LNCaP clone FGC (cell line): Measurements from ENCODE around the gene TBX3.

Experiments used
- DNase-seq: peaks from one replicate; pipeline ENCODE4 v3.0.0-alpha.2; 2011; ENCODE audit warnings: low read depth
- H3K4me3 ChIP-seq: 2 replicates; pipeline ENCODE4 v1.5.1; 2011; ENCODE audit warnings: mild to moderate bottlenecking, low read depth, low read length, control low read depth
- CTCF ChIP-seq: IDR thresholded peaks from 2 replicates; pipeline ENCODE4 v1.5.1; 2012; ENCODE audit warnings: mild to moderate bottlenecking; ENCODE audit not compliant: control insufficient read depth, insufficient read depth; ENCODE audit errors: extremely low read depth

Gene TBX3

DNA sequence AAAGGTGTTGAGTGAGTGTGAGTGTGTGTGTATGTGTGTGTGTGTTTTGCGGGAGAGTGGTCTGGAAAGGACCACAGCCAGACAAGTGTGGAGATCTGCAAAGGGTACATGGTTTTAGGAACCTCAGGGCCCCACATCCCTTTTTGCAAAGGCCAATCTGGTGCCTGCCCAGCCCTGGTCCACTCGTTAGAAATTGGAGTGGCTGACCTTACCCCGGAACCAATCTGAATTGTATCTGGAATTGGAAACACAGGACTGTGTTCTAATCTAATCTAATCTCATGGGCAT, 11.3 kb upstream of the TBX3 start:
- no peak for DNase-seq
- H3K4me3 ChIP-seq = no peak overlapping the region
- TF ChIP-seq CTCF = no peak

- no peak overlapping the region for H3K4me3 ChIP-seq
- TF ChIP-seq CTCF = no peak
- no peak for DNase-seq
Measured at GRCh38 chr12:114694436-114695304, 10.7 kb upstream of the TBX3 start.

DNA sequence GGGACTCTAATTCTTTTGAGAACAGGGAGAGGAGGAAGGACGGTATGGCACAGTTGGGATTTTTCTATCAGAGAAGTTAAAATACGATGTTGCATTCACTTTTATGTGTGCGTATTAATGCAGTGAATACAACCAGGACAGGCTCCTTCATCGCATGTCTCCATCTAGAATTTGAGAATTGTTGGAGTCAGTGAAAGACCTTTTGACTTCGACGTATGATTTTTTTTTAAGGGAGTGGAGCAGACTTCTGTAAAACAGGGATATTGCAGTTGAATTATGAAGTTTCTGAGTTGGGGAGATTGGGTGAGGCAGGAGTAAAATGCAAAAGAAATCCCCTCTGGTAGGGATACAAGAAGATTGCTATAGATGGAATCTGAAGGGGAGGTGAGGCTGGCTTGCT, 9.6 kb upstream of the TBX3 start:
- H3K4me3 ChIP-seq = no peak overlapping the region
- no peak for TF ChIP-seq CTCF

GRCh38 chr12:114693059-114693531, 9.1 kb upstream of the TBX3 start:
- no peak overlapping the region for H3K4me3 ChIP-seq
- no peak for TF ChIP-seq CTCF
- no peak for DNase-seq

More for the DNA sequence above, 9.6 kb upstream of the TBX3 start:
- DNase-seq = no peak

- DNase-seq = no peak
- H3K4me3 ChIP-seq = no peak overlapping the region
- TF ChIP-seq CTCF = no peak
Measured at GRCh38 chr12:114692186-114693058, 8.4 kb upstream of the TBX3 start.

DNA sequence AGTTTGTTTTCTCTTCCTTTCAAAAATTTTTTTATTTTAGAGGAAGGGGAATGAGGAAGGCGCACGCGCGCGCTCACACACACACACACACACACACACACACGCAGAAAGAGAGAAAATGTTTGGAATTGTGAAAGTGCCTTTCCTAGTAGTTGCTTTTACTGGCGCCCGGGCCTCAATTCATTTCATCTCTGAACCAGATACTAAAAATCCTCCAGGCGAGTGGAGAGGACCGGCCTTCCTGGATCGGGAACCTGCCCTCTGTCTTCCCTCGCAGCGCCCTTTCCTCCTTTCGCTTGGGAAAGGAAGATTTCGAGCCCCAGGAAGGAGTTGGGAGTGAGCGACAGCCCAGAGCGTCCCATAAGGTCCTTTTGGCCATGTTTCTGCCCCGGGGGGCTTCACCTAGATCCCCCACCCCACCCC, 7.8 kb upstream of the TBX3 start:
- no peak for TF ChIP-seq CTCF
- no peak overlapping the region for H3K4me3 ChIP-seq
- DNase-seq = no peak
